C4-2B (cell line): ENCODE measurements around the gene HOXC9.

Experiments used
- H3K27ac ChIP-seq: fragments of 450-650 bp; 2 replicates; pipeline ENCODE4 v1.5.1; 2017
- ZFX ChIP-seq: fragments of 450-650 bp; IDR thresholded peaks from 2 replicates; pipeline ENCODE4 v1.6.1; 2017
- TF ChIP-seq, protein P1 (sequence below): fragments of 450-650 bp; conservative IDR thresholded peaks from 2 replicates; pipeline ENCODE4 v1.5.1; 2017; ENCODE audit warnings: mild to moderate bottlenecking

HOXC9 gene

DNA sequence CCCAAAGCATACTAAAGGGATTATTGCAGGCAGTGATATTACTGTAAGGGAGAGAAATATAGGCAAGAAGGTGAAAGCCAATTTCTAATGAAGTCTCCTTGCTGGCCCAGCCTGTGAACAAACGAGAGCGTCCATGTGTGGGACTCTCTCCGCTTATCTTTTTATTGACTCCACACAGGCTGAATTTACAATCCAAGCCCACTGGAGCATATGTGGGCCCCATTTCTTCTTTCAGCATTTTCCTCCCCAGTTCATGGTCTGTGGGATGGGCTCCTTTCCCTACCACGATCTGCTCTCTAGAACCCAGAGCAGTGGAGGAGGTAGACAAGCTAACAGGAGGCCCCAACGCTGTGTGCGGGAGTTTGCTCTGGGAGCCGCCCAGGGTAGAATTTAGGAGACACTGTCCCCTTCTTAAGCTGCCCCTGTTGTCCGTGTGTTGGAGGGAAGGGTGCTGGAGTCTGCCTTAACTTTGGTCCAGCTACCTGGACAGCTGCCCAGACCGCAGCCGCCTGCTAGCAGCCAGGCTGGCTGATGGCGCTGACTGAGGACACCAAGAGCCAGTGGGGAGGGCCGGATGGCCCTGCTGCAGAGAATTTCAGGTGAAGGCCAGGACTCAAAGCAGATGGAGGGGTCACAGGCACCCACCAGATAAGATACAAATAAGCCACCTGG is 30.2 kb upstream of the HOXC9 start:
- no peak overlapping the region; the same call in 1 of the 2 replicates for H3K27ac ChIP-seq

DNA sequence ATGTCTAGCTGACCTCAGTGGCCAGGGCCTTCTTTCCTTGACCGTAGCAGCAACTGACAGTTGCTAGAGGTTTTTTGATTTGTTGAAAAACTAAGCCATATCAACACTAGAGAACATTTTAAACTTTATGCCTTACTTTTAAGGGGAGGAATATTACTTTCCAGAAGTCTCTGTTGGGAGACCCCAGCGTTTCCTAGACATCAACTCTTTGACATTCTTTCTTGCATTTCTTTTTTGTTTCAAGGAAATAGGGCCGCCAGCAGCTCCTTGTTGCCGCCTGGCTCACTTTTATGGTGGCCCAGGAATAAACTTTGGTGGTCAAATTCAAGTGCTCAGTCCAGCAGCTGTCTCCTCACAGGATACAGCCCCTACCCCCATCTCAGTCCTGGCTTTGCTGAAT is 29.5 kb upstream of the HOXC9 start:
- TF ChIP-seq ZFX: no peak
- TF ChIP-seq, protein P1, sequence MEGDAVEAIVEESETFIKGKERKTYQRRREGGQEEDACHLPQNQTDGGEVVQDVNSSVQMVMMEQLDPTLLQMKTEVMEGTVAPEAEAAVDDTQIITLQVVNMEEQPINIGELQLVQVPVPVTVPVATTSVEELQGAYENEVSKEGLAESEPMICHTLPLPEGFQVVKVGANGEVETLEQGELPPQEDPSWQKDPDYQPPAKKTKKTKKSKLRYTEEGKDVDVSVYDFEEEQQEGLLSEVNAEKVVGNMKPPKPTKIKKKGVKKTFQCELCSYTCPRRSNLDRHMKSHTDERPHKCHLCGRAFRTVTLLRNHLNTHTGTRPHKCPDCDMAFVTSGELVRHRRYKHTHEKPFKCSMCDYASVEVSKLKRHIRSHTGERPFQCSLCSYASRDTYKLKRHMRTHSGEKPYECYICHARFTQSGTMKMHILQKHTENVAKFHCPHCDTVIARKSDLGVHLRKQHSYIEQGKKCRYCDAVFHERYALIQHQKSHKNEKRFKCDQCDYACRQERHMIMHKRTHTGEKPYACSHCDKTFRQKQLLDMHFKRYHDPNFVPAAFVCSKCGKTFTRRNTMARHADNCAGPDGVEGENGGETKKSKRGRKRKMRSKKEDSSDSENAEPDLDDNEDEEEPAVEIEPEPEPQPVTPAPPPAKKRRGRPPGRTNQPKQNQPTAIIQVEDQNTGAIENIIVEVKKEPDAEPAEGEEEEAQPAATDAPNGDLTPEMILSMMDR: no peak
- H3K27ac ChIP-seq: no peak overlapping the region

More for the DNA sequence above, 30.2 kb upstream of the HOXC9 start:
- TF ChIP-seq ZFX: no peak
- TF ChIP-seq, protein P1: no peak

DNA sequence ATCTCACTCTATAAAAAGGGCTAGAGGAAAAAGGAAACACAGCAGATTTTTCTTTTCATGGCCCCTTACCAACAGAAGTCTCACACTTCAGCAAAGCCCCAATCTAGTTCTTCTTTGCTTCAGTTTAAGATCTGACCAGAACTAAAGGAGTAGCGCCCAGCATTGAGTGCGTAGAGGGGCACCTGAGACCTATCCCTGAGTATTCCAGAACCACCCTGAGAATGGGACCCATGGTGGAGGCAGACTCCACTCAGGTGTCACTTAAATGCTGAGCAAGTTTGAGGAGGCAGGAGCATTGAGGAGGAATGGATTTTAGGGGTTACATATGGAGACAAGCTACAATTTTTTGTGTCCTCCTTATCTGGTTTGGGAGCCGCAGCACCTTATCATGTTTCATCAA is 28.8 kb upstream of the HOXC9 start:
- H3K27ac ChIP-seq: no peak overlapping the region
- TF ChIP-seq, protein P1: no peak
- TF ChIP-seq ZFX: no peak

DNA sequence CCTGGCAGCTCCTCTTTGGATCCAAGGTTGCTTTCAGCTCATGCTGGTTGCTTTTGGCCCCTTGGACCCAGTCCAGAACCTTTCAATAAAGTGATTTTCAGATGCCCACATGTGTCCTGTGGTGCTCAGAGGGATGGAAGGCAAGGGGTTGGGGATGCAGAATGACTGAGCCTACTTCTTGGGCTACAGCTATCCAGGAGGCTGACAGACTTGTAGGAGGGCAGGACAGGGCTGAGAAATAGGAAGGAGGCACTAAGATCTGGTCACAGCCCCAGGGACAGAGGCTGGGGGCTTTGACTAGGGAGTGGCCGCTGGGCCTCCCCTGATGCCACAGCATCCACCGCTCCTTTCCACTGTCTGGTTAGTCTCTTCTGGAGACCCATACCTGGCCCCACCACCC is 28.3 kb upstream of the HOXC9 start:
- H3K27ac ChIP-seq: no peak overlapping the region
- TF ChIP-seq, protein P1: no peak
- no peak for TF ChIP-seq ZFX

DNA sequence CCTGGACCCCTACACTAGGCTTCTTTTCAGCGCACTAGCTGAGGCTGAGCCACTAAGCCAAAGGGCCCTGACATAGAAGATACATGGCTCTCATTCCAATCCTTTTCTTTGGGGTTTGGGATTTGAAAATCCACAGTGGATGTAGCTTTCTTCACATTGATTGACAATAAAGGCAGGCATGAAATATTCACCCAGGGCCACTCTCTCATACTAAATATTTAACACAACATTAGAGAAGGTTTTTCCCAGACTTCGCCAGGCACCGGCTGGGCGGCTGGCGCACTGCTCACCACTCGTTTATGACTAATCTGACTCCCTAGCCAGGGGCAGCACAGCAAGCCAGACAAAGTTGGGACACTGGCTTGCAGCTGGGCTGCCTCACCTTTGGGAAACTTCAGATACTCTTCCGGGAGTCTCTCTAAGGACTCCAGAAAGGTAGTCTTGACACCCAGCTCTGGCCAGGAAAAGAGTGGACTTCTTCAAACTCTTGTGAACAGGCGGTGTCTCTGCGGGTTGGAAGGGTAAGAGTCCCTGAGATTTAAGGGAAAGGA is 27.7 kb upstream of the HOXC9 start:
- no peak overlapping the region for H3K27ac ChIP-seq
- TF ChIP-seq, protein P1: no peak
- no peak for TF ChIP-seq ZFX

DNA sequence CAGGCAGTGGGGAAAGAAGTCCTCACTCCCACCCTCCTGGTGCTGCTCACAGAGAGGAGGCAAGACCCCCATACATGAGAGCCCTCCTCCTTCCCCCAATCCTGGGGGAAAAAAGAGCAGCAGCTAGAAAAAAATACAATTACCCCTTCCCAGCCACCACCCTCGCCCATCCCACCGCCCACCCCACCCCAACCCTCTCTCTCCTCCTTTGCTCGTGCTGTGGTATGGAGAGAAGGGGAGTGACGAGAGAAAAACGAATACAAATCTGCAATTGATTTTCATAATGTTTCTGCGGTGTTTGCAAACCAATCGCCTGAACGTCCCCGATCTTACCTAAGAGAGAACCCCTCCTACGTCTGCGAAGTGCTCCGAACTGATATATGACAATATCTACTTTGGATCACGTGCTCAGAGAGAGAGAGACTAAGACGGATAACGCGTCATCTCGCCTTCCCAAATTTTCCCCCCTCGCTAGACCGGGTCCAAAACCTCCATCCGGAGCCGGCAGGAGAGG is 27.2 kb upstream of the HOXC9 start, which contains the start of gene HOXC11:
TSS of gene HOXC11 (plus strand) at position 405 of the 514 bp plus-strand sequence. CDS start 116 bp downstream, outside the sequence.
- TF ChIP-seq ZFX: no peak
- TF ChIP-seq, protein P1: no peak
- no peak within 1 kb of the TSS for H3K27ac ChIP-seq
